GM12801 (cell line): ENCODE measurements around the gene SEMA6A.

Experiments used
- CTCF ChIP-seq: IDR thresholded peaks from one replicate; pipeline ENCODE4 v1.5.1; 2011; ENCODE audit warnings: control low read depth; ENCODE audit not compliant: insufficient read length; ENCODE audit errors: extremely low read depth

SEMA6A gene

GRCh38 chr5:116495786-116496357, 78.8 kb downstream of the SEMA6A start:
- no peak for TF ChIP-seq CTCF

- TF ChIP-seq CTCF = no peak
Observed at GRCh38 chr5:116494784-116495450, 79.7 kb downstream of the SEMA6A start.

GRCh38 chr5:116492776-116493175, 81.8 kb downstream of the SEMA6A start:
- no peak for TF ChIP-seq CTCF

- TF ChIP-seq CTCF = no peak
Observed at GRCh38 chr5:116492016-116492623, 82.5 kb downstream of the SEMA6A start.

- TF ChIP-seq CTCF = no peak
Observed at GRCh38 chr5:116488356-116489041, 86.1 kb downstream of the SEMA6A start.

GRCh38 chr5:116487045-116487444, 87.6 kb downstream of the SEMA6A start:
- TF ChIP-seq CTCF = no peak

GRCh38 chr5:116486588-116486987, 88.0 kb downstream of the SEMA6A start:
- no peak for TF ChIP-seq CTCF
